ENCODE results near the gene NISCH.

The NISCH gene

DNA sequence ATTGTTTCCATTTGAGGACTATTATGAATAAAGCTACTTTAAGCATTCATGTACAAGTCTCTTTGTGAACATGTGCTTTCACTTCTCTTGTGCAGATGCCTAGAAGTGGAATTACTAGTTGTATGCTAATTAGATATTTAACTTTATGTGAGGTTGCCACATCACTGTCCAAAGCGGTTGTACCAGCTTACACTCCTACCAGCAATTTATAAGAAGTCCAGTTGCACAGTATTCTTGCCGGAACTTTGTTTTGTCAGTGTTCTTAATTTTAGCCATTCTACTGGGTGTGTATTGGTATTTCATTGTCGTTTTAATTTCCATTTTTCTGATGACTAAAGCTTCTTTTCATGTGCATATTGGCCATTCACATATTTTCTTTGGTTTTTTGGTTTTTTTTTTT lies 39.6 kb upstream of the NISCH start:
- peaks cover 3% of the 10 kb centered on the region for H3K36me3 Mint-ChIP-seq (ENCODE audit: low read depth)
- H3K4me1 Mint-ChIP-seq, result peaks cover 35% of the 10 kb centered on the region
- no peaks in the 10 kb centered on the region for H3K9me3 Mint-ChIP-seq
- H3K27me3 Mint-ChIP-seq (ENCODE audit: low read depth), result no peaks in the 10 kb centered on the region
- no peak overlapping the region for H3K27ac Mint-ChIP-seq
- H3K4me3 Mint-ChIP-seq, result no peak overlapping the region
- TF ChIP-seq, protein P1, sequence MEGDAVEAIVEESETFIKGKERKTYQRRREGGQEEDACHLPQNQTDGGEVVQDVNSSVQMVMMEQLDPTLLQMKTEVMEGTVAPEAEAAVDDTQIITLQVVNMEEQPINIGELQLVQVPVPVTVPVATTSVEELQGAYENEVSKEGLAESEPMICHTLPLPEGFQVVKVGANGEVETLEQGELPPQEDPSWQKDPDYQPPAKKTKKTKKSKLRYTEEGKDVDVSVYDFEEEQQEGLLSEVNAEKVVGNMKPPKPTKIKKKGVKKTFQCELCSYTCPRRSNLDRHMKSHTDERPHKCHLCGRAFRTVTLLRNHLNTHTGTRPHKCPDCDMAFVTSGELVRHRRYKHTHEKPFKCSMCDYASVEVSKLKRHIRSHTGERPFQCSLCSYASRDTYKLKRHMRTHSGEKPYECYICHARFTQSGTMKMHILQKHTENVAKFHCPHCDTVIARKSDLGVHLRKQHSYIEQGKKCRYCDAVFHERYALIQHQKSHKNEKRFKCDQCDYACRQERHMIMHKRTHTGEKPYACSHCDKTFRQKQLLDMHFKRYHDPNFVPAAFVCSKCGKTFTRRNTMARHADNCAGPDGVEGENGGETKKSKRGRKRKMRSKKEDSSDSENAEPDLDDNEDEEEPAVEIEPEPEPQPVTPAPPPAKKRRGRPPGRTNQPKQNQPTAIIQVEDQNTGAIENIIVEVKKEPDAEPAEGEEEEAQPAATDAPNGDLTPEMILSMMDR (IDR thresholded peaks at IDR 0.05; ENCODE audit: unreplicated experiment in 3 of 3), result no peak

DNA sequence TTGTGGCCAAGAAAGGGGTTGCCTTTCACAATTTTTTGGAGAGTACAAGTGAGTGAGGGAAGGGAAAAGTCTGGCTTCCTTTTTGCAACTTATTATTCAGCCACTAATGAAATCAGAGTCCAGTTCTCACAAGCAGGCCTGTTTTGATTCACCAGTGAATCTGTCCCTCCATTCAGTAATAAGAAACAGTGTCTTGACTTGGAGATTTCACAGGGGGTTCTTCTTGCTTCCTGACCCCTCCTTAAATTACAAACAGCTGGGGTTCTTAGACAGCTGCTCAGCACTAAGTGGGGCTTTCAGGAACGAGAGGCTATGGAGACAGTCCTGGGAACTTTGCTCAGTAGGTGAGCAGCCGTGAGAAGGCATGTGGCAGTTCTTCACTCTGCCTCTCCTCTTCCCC lies 35.0 kb upstream of the NISCH start:
- H3K4me3 Mint-ChIP-seq, result peak overlapping the region in 1 of 3 experiments; percentile 45
- H3K27me3 Mint-ChIP-seq (ENCODE audit: low read depth), result peaks cover 4% of the 10 kb centered on the region
- H3K36me3 Mint-ChIP-seq (ENCODE audit: low read depth), result no peaks in the 10 kb centered on the region
- peak overlapping the region; percentile 51 to 92 (median 78) for H3K27ac Mint-ChIP-seq
- peaks cover 25% of the 10 kb centered on the region for H3K4me1 Mint-ChIP-seq
- TF ChIP-seq, protein P1 (IDR thresholded peaks at IDR 0.05; ENCODE audit: unreplicated experiment in 3 of 3), result no peak
- H3K9me3 Mint-ChIP-seq, result no peaks in the 10 kb centered on the region

DNA sequence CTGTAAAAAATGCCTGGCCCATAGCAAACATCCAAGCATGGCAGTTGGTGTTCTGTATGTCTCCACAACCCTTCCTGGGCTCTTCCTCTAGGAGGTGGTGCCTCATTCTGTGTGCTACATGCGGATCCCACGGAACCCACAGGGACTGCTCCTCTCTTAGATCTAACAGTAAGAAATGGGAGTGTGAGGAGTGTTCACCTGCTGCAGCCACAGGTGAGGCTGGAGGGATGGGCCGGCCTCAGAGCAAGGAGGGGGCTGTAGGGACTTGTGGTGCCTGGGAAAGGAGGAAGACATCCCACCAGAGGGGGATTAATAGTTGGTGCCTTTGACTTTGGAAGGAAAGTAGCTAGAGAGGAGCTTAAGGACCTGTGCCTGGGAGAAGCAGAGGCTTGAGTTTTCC lies 32.7 kb upstream of the NISCH start:
- TF ChIP-seq, protein P1 (IDR thresholded peaks at IDR 0.05; ENCODE audit: unreplicated experiment in 3 of 3), result no peak
- Mint-ChIP-seq H3K4me1 (peaks cover 25% of the 10 kb centered on the region), H3K27ac (no peak overlapping the region), H3K27me3 (ENCODE audit: low read depth) (peaks cover 4% of the 10 kb centered on the region), H3K4me3 (no peak overlapping the region), H3K9me3 (no peaks in the 10 kb centered on the region), H3K36me3 (ENCODE audit: low read depth) (no peaks in the 10 kb centered on the region)

DNA sequence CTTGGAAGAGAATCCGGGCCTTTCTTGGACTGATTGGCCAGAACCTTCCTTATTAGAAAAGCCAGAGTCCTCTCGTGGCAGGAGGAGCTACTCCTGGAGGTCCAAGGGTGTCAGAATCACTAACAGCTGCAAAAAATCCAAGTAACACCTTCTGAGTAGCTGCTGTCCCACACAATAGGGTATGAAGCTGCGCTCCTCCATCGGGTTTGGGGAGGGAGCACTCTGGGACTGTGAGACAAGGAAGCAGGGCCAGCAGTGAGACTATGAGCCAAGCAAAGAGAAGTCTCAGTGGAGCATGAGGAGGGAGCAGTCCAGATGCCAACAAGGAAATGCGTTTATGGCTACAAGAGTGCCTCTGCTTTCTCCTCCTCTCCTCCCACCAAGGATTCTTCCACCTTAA lies 32.2 kb upstream of the NISCH start:
- no peaks in the 10 kb centered on the region for H3K9me3 Mint-ChIP-seq
- no peak overlapping the region for H3K27ac Mint-ChIP-seq
- no peaks in the 10 kb centered on the region for H3K36me3 Mint-ChIP-seq (ENCODE audit: low read depth)
- peaks cover 4% of the 10 kb centered on the region for H3K27me3 Mint-ChIP-seq (ENCODE audit: low read depth)
- TF ChIP-seq, protein P1 (IDR thresholded peaks at IDR 0.05; ENCODE audit: unreplicated experiment in 3 of 3), result no peak
- peaks cover 25% of the 10 kb centered on the region for H3K4me1 Mint-ChIP-seq
- H3K4me3 Mint-ChIP-seq, result no peak overlapping the region

DNA sequence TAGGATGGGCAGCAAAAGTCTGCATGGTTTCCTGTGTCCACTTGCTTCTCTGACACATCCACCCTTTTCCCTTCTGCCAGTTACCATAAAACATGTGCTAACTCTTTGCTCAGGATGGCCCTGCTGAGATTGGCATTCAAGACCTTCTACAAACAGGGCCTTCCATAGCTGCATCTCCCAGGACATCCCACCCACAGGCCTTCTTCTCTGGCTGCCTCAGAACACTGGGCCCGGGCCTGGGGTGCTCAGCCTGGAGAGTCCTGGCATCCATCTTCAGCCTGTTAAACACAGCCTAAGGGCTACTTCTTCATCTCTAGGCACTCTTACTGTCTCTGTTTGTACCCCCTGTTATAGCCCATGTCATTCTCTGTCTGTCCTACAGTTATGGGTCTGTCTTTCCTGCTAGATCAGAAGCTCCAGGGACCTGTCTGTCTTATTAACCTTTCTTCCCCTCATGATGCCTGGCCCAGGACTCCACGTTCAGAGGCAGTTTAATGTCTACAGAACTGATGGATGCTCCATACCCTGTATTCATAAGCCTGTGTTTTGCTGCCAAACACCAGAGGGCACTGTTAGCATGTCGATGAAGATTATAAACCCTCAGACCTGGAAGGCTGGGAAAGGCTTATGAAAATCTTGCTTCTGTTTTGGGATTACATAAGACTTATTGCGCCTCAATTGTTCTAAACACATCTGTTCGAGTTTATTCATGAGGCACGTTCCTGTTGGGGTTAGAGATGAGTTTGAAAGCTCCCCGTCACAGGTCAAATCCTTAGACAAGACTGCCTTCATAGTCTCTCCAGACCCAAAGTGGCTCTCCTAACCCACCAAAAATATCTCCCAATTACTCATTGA lies 27.0 kb upstream of the NISCH start:
- Mint-ChIP-seq H3K27ac (no peak overlapping the region), H3K4me3 (no peak overlapping the region), H3K36me3 (ENCODE audit: low read depth) (no peaks in the 10 kb centered on the region), H3K27me3 (ENCODE audit: low read depth) (no peaks in the 10 kb centered on the region), H3K4me1 (peaks cover 24% of the 10 kb centered on the region), H3K9me3 (no peaks in the 10 kb centered on the region)
- TF ChIP-seq, protein P1 (IDR thresholded peaks at IDR 0.05; ENCODE audit: unreplicated experiment in 3 of 3), result peak; percentile 77 to 80 (median 77)

DNA sequence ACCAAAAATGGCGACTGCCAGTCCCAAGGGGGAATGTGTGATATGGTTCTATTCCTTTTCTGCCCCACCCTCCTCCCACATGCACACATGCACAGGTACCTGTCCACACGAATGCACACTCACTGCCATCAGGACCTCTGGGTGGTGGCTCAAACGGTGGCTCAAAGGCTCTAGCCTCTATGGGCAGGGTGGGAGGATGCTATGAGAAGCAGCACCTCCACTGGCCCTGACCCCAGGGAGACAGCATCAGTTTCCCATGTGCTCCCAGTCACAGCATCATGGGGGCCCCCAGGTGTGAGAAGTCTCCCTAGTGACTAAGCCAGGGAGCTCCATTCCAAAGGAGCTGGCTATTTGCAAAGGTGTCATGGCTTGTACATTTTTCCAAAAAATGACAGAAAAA lies 26.4 kb upstream of the NISCH start:
- H3K4me1 Mint-ChIP-seq, result peaks cover 28% of the 10 kb centered on the region
- H3K27me3 Mint-ChIP-seq (ENCODE audit: low read depth), result no peaks in the 10 kb centered on the region
- no peaks in the 10 kb centered on the region for H3K36me3 Mint-ChIP-seq (ENCODE audit: low read depth)
- no peak overlapping the region for H3K27ac Mint-ChIP-seq
- TF ChIP-seq, protein P1 (IDR thresholded peaks at IDR 0.05; ENCODE audit: unreplicated experiment in 3 of 3), result no peak
- no peak overlapping the region for H3K4me3 Mint-ChIP-seq
- no peaks in the 10 kb centered on the region for H3K9me3 Mint-ChIP-seq

All from nephron (organoid).